HG03066 (cell line): ENCODE measurements around the gene MICAL3.
"Not testable (repeated sequence)": the region's sequence is repeated elsewhere in the genome, so short reads cannot be mapped to it uniquely, and the experiment has no call there.

ENCODE experiments used
- ATAC-seq: cut with Tn5 transposase; IDR thresholded peaks from one replicate; pipeline ENCODE4 v1.9.1; 2021; ENCODE audit warnings: low read depth; ENCODE audit not compliant: unreplicated experiment

MICAL3 gene

GRCh38 chr22:18060646-18061620 lies 36.6 kb upstream of the MICAL3 start:
- no peak for ATAC-seq

GRCh38 chr22:18059991-18060390 lies 35.6 kb upstream of the MICAL3 start:
- no peak for ATAC-seq

- no peak for ATAC-seq
Measured at GRCh38 chr22:18059473-18059872, 35.1 kb upstream of the MICAL3 start.

- ATAC-seq: no peak
Measured at GRCh38 chr22:18059094-18059417, 34.7 kb upstream of the MICAL3 start.

- no peak for ATAC-seq
Measured at GRCh38 chr22:18058371-18059093, 34.2 kb upstream of the MICAL3 start.

GRCh38 chr22:18057568-18058209 lies 33.3 kb upstream of the MICAL3 start:
- ATAC-seq: peak; percentile 52

- ATAC-seq: peak; percentile 79
Measured at GRCh38 chr22:18056807-18057474, 32.6 kb upstream of the MICAL3 start.

- no peak for ATAC-seq
Measured at GRCh38 chr22:18056161-18056666, 31.9 kb upstream of the MICAL3 start.

- ATAC-seq: no peak
Measured at GRCh38 chr22:18055619-18056160, 31.3 kb upstream of the MICAL3 start.

GRCh38 chr22:18053216-18053946 lies 29.0 kb upstream of the MICAL3 start:
- ATAC-seq: not testable (repeated sequence)

- ATAC-seq: not testable (repeated sequence)
Measured at GRCh38 chr22:18051113-18051512, 26.8 kb upstream of the MICAL3 start.

GRCh38 chr22:18050065-18050464 lies 25.7 kb upstream of the MICAL3 start:
- no peak for ATAC-seq

GRCh38 chr22:18048441-18048898 lies 24.1 kb upstream of the MICAL3 start:
- no peak for ATAC-seq

GRCh38 chr22:18048041-18048440 lies 23.7 kb upstream of the MICAL3 start:
- ATAC-seq: no peak

GRCh38 chr22:18045794-18046193 lies 21.4 kb upstream of the MICAL3 start:
- ATAC-seq: no peak

- no peak for ATAC-seq
Measured at GRCh38 chr22:18044548-18045271, 20.3 kb upstream of the MICAL3 start.

GRCh38 chr22:18042685-18043084 lies 18.3 kb upstream of the MICAL3 start:
- ATAC-seq: no peak

- not testable (repeated sequence) for ATAC-seq
Measured at GRCh38 chr22:18040898-18041297, 16.5 kb upstream of the MICAL3 start.

- no peak for ATAC-seq
Measured at GRCh38 chr22:18035751-18036150, 11.4 kb upstream of the MICAL3 start.
